WTC11 (cell line): Measurements from ENCODE around the gene FLT1. TPM values are rescaled to one million over a fixed set of nuclear protein-coding genes. Genes with fewer than 3 reads are reported as not detected.

Experiments used
- ATAC-seq: fragments of 200-7000 bp; cut with Tn5 transposase; 2 replicates; pipeline ENCODE4 v1.10.0; 2021; ENCODE audit warnings: mild to moderate bottlenecking, moderate library complexity
- CTCF ChIA-PET: fragments of 300-600 bp; sonication (Branson Sonifier 250); formaldehyde crosslinking; loops from one replicate; lab custom pipeline; 2021; ENCODE audit warnings: antibody characterized with exemption; lab: Charles Lee
- POLR2A ChIA-PET: fragments of 350-600 bp; sonication (Branson Sonifier 250); formaldehyde crosslinking; loops from one replicate; lab custom pipeline; 2021; ENCODE audit warnings: antibody characterized with exemption; lab: Charles Lee
- DNase-seq: peaks from one replicate; pipeline ENCODE4 v3.0.0; 2021; ENCODE audit warnings: low spot score
- H3K27ac Mint-ChIP-seq: 2 replicates; pipeline ENCODE4 v1.8.0; 2021; ENCODE audit warnings: mixed read lengths
- H3K27me3 Mint-ChIP-seq: 2 replicates; pipeline ENCODE4 v1.8.0; 2021; ENCODE audit warnings: low read depth, mild to moderate bottlenecking, moderate library complexity, mixed read lengths
- H3K36me3 Mint-ChIP-seq: 2 replicates; pipeline ENCODE4 v1.8.0; 2021; ENCODE audit warnings: mixed read lengths
- H3K4me1 Mint-ChIP-seq: 2 replicates; pipeline ENCODE4 v1.8.0; 2022; ENCODE audit warnings: mixed read lengths
- H3K4me3 Mint-ChIP-seq: 2 replicates; pipeline ENCODE4 v1.8.0; 2021; ENCODE audit warnings: mild to moderate bottlenecking, moderate library complexity, mixed read lengths
- H3K9me3 Mint-ChIP-seq: 2 replicates; pipeline ENCODE4 v1.8.0; 2021; ENCODE audit warnings: mixed read lengths
- FOXJ3 ChIP-seq: sonication (generic); formaldehyde crosslinking; IDR thresholded peaks from 2 replicates; pipeline ENCODE4 v1.9.0; 2021; ENCODE audit warnings: missing genetic modification reagents, mild to moderate bottlenecking, borderline replicate concordance
- KAT7 ChIP-seq: sonication (generic); formaldehyde crosslinking; IDR thresholded peaks from 2 replicates; pipeline ENCODE4 v1.8.1; 2023; ENCODE audit warnings: missing genetic modification reagents, mild to moderate bottlenecking, borderline replicate concordance
- NR1H2 ChIP-seq: sonication (generic); formaldehyde crosslinking; IDR thresholded peaks from 2 replicates; pipeline ENCODE4 v1.9.0; 2021; ENCODE audit warnings: mild to moderate bottlenecking, moderate library complexity, missing genetic modification reagents
- NR3C1 ChIP-seq: sonication (generic); formaldehyde crosslinking; conservative IDR thresholded peaks from 2 replicates; pipeline ENCODE4 v1.8.1; 2023; ENCODE audit warnings: low read depth, mild to moderate bottlenecking, missing genetic modification reagents
- PRRX2 ChIP-seq: fragments of 250-450 bp; sonication (Bioruptor Pico); IDR thresholded peaks from 2 replicates; pipeline ENCODE4 v1.8.0; 2021; ENCODE audit warnings: mild to moderate bottlenecking
- RELA ChIP-seq: sonication (generic); formaldehyde crosslinking; IDR thresholded peaks from 2 replicates; pipeline ENCODE4 v1.8.1; 2022; ENCODE audit warnings: missing genetic modification reagents, mild to moderate bottlenecking, borderline replicate concordance
- ZNF219 ChIP-seq: sonication (generic); formaldehyde crosslinking; IDR thresholded peaks from 2 replicates; pipeline ENCODE4 v1.8.0; 2023; ENCODE audit warnings: missing genetic modification reagents, mild to moderate bottlenecking, borderline replicate concordance
- total RNA-seq: library from RNA; stranded (reverse); gene quantifications from 3 replicates; pipeline ENCODE4 v1.2.3, GENCODE V29; 2021
- TF ChIP-seq, protein P1 (sequence below): fragments of 200-600 bp; IDR thresholded peaks from 2 replicates; pipeline ENCODE4 v1.8.0; 2022; ENCODE audit warnings: antibody characterized with exemption
- TF ChIP-seq, protein P2 (sequence below): sonication (generic); formaldehyde crosslinking; IDR thresholded peaks from 2 replicates; pipeline ENCODE4 v1.8.1; 2022; ENCODE audit warnings: mild to moderate bottlenecking, moderate library complexity, missing genetic modification reagents
- TF ChIP-seq, protein P3 (sequence below): sonication (generic); formaldehyde crosslinking; IDR thresholded peaks from 2 replicates; pipeline ENCODE4 v1.8.0; 2022; ENCODE audit warnings: mild to moderate bottlenecking, missing genetic modification reagents
- TF ChIP-seq, protein P4 (sequence below): sonication (generic); formaldehyde crosslinking; IDR thresholded peaks from 2 replicates; pipeline ENCODE4 v1.8.0; 2023; ENCODE audit warnings: missing genetic modification reagents
- TF ChIP-seq, protein P5 (sequence below): sonication (generic); formaldehyde crosslinking; conservative IDR thresholded peaks from 2 replicates; pipeline ENCODE4 v1.8.1; 2023; ENCODE audit warnings: mild to moderate bottlenecking, low read depth, missing genetic modification reagents, moderate library complexity
- TF ChIP-seq, protein P6 (sequence below): sonication (generic); formaldehyde crosslinking; IDR thresholded peaks from 2 replicates; pipeline ENCODE4 v1.8.0; 2022; ENCODE audit warnings: mild to moderate bottlenecking, missing genetic modification reagents
- TF ChIP-seq, protein P7 (sequence below): fragments of 250-450 bp; sonication (Bioruptor Pico); conservative IDR thresholded peaks from 2 replicates; pipeline ENCODE4 v1.9.0; 2021; ENCODE audit warnings: mild to moderate bottlenecking
- TF ChIP-seq, protein P8 (sequence below): sonication (generic); formaldehyde crosslinking; IDR thresholded peaks from 2 replicates; pipeline ENCODE4 v1.8.1; 2023; ENCODE audit warnings: mild to moderate bottlenecking, missing genetic modification reagents, borderline replicate concordance
- TF ChIP-seq, protein P9 (sequence below): sonication (generic); formaldehyde crosslinking; IDR thresholded peaks from 2 replicates; pipeline ENCODE4 v1.8.1; 2023; ENCODE audit warnings: mild to moderate bottlenecking, missing genetic modification reagents, moderate library complexity
- TF ChIP-seq, protein P10 (sequence below): sonication (generic); formaldehyde crosslinking; IDR thresholded peaks from 2 replicates; pipeline ENCODE4 v1.8.0; 2022; ENCODE audit warnings: missing genetic modification reagents

FLT1 gene
- total RNA-seq, 1 experiment from 2014 or later, result 66.3 TPM

DNA sequence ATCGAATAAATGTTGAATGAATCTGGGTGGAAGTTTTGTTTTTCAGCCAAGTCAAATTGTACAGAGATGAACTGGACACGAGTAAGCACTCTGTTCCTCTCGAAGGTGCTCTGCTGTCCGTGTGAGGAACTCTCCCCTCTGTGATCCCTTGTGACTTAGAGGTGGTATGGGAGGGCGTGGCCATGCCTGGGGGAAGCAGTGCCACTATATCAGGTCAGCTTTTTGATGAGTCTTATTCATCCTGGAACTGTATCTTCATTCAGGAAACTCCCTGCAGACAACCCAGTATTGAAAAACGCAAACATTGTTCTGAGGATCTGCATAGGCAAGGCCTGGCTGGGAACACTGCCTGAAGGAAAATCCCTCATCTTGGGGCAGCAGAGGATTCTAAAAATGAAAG lies 45.7 kb upstream of the FLT1 start:
- TF ChIP-seq, protein P1, sequence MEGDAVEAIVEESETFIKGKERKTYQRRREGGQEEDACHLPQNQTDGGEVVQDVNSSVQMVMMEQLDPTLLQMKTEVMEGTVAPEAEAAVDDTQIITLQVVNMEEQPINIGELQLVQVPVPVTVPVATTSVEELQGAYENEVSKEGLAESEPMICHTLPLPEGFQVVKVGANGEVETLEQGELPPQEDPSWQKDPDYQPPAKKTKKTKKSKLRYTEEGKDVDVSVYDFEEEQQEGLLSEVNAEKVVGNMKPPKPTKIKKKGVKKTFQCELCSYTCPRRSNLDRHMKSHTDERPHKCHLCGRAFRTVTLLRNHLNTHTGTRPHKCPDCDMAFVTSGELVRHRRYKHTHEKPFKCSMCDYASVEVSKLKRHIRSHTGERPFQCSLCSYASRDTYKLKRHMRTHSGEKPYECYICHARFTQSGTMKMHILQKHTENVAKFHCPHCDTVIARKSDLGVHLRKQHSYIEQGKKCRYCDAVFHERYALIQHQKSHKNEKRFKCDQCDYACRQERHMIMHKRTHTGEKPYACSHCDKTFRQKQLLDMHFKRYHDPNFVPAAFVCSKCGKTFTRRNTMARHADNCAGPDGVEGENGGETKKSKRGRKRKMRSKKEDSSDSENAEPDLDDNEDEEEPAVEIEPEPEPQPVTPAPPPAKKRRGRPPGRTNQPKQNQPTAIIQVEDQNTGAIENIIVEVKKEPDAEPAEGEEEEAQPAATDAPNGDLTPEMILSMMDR, result no peak
- no peak for TF ChIP-seq KAT7 (CRISPR knock-in tag)
- TF ChIP-seq, protein P2, sequence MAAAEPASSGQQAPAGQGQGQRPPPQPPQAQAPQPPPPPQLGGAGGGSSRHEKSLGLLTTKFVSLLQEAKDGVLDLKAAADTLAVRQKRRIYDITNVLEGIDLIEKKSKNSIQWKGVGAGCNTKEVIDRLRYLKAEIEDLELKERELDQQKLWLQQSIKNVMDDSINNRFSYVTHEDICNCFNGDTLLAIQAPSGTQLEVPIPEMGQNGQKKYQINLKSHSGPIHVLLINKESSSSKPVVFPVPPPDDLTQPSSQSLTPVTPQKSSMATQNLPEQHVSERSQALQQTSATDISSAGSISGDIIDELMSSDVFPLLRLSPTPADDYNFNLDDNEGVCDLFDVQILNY (CRISPR knock-in tag), result no peak
- no peak for TF ChIP-seq FOXJ3 (CRISPR knock-in tag)
- TF ChIP-seq, protein P3, sequence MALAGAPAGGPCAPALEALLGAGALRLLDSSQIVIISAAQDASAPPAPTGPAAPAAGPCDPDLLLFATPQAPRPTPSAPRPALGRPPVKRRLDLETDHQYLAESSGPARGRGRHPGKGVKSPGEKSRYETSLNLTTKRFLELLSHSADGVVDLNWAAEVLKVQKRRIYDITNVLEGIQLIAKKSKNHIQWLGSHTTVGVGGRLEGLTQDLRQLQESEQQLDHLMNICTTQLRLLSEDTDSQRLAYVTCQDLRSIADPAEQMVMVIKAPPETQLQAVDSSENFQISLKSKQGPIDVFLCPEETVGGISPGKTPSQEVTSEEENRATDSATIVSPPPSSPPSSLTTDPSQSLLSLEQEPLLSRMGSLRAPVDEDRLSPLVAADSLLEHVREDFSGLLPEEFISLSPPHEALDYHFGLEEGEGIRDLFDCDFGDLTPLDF (CRISPR knock-in tag), result no peak
- TF ChIP-seq, protein P4, sequence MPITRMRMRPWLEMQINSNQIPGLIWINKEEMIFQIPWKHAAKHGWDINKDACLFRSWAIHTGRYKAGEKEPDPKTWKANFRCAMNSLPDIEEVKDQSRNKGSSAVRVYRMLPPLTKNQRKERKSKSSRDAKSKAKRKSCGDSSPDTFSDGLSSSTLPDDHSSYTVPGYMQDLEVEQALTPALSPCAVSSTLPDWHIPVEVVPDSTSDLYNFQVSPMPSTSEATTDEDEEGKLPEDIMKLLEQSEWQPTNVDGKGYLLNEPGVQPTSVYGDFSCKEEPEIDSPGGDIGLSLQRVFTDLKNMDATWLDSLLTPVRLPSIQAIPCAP (CRISPR knock-in tag), result no peak
- TF ChIP-seq, protein P5, sequence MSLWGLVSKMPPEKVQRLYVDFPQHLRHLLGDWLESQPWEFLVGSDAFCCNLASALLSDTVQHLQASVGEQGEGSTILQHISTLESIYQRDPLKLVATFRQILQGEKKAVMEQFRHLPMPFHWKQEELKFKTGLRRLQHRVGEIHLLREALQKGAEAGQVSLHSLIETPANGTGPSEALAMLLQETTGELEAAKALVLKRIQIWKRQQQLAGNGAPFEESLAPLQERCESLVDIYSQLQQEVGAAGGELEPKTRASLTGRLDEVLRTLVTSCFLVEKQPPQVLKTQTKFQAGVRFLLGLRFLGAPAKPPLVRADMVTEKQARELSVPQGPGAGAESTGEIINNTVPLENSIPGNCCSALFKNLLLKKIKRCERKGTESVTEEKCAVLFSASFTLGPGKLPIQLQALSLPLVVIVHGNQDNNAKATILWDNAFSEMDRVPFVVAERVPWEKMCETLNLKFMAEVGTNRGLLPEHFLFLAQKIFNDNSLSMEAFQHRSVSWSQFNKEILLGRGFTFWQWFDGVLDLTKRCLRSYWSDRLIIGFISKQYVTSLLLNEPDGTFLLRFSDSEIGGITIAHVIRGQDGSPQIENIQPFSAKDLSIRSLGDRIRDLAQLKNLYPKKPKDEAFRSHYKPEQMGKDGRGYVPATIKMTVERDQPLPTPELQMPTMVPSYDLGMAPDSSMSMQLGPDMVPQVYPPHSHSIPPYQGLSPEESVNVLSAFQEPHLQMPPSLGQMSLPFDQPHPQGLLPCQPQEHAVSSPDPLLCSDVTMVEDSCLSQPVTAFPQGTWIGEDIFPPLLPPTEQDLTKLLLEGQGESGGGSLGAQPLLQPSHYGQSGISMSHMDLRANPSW (CRISPR knock-in tag), result no peak
- no peak for TF ChIP-seq ZNF219 (CRISPR knock-in tag)
- TF ChIP-seq, protein P6, sequence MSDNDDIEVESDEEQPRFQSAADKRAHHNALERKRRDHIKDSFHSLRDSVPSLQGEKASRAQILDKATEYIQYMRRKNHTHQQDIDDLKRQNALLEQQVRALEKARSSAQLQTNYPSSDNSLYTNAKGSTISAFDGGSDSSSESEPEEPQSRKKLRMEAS (CRISPR knock-in tag), result no peak
- TF ChIP-seq NR3C1 (CRISPR knock-in tag), result no peak
- no peak for TF ChIP-seq RELA (CRISPR knock-in tag)
- TF ChIP-seq, protein P7, sequence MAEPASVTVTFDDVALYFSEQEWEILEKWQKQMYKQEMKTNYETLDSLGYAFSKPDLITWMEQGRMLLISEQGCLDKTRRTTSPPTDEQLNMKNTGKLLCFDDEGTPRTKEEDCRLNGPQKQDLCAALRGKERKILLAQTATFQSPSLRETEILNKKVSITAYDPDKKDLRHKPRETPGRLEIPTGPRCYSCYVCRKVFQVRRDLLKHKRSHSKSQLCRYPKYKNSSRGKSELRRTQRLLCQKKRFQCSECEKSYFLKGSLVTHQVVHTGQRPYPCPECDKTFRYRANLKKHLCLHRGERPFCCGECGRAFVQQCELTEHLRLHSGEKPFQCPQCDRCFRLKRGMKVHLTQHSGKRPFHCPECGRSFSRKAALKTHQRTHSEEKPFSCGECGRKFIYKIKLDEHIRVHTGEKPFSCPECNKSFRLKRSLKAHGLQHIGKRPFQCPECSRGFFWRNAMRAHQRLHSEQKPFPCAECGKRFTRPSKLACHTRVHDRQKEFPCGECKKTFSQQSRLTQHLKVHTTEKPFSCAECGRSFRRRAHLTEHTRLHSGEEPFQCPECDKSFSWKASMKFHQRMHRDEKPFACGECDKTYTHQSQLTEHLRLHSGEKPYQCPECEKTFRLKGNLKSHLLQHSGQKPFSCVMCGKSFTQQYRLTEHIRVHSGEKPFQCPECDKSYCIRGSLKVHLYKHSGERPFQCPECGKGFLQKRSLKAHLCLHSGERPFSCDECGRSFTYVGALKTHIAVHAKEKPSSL (CRISPR knock-in tag), result no peak
- TF ChIP-seq, protein P8, sequence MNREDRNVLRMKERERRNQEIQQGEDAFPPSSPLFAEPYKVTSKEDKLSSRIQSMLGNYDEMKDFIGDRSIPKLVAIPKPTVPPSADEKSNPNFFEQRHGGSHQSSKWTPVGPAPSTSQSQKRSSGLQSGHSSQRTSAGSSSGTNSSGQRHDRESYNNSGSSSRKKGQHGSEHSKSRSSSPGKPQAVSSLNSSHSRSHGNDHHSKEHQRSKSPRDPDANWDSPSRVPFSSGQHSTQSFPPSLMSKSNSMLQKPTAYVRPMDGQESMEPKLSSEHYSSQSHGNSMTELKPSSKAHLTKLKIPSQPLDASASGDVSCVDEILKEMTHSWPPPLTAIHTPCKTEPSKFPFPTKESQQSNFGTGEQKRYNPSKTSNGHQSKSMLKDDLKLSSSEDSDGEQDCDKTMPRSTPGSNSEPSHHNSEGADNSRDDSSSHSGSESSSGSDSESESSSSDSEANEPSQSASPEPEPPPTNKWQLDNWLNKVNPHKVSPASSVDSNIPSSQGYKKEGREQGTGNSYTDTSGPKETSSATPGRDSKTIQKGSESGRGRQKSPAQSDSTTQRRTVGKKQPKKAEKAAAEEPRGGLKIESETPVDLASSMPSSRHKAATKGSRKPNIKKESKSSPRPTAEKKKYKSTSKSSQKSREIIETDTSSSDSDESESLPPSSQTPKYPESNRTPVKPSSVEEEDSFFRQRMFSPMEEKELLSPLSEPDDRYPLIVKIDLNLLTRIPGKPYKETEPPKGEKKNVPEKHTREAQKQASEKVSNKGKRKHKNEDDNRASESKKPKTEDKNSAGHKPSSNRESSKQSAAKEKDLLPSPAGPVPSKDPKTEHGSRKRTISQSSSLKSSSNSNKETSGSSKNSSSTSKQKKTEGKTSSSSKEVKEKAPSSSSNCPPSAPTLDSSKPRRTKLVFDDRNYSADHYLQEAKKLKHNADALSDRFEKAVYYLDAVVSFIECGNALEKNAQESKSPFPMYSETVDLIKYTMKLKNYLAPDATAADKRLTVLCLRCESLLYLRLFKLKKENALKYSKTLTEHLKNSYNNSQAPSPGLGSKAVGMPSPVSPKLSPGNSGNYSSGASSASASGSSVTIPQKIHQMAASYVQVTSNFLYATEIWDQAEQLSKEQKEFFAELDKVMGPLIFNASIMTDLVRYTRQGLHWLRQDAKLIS, result no peak
- no peak for TF ChIP-seq NR1H2 (CRISPR knock-in tag)
- no peak for TF ChIP-seq PRRX2 (CRISPR knock-in tag)
- TF ChIP-seq, protein P9, sequence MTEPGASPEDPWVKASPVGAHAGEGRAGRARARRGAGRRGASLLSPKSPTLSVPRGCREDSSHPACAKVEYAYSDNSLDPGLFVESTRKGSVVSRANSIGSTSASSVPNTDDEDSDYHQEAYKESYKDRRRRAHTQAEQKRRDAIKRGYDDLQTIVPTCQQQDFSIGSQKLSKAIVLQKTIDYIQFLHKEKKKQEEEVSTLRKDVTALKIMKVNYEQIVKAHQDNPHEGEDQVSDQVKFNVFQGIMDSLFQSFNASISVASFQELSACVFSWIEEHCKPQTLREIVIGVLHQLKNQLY (CRISPR knock-in tag), result no peak
- TF ChIP-seq, protein P10, sequence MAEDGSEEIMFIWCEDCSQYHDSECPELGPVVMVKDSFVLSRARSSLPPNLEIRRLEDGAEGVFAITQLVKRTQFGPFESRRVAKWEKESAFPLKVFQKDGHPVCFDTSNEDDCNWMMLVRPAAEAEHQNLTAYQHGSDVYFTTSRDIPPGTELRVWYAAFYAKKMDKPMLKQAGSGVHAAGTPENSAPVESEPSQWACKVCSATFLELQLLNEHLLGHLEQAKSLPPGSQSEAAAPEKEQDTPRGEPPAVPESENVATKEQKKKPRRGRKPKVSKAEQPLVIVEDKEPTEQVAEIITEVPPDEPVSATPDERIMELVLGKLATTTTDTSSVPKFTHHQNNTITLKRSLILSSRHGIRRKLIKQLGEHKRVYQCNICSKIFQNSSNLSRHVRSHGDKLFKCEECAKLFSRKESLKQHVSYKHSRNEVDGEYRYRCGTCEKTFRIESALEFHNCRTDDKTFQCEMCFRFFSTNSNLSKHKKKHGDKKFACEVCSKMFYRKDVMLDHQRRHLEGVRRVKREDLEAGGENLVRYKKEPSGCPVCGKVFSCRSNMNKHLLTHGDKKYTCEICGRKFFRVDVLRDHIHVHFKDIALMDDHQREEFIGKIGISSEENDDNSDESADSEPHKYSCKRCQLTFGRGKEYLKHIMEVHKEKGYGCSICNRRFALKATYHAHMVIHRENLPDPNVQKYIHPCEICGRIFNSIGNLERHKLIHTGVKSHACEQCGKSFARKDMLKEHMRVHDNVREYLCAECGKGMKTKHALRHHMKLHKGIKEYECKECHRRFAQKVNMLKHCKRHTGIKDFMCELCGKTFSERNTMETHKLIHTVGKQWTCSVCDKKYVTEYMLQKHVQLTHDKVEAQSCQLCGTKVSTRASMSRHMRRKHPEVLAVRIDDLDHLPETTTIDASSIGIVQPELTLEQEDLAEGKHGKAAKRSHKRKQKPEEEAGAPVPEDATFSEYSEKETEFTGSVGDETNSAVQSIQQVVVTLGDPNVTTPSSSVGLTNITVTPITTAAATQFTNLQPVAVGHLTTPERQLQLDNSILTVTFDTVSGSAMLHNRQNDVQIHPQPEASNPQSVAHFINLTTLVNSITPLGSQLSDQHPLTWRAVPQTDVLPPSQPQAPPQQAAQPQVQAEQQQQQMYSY, result no peak
- Mint-ChIP-seq H3K27ac (no peak overlapping the region), H3K4me1 (peaks cover 16% of the 10 kb centered on the region), H3K9me3 (peaks cover 31% of the 10 kb centered on the region), H3K27me3 (peaks cover 7% of the 10 kb centered on the region; the same call in 1 of the 2 replicates), H3K36me3 (peaks cover 9% of the 10 kb centered on the region; the same call in 1 of the 2 replicates), H3K4me3 (no peak overlapping the region)
- DNase-seq (no peak), ATAC-seq (peak; percentile 72)
- ChIA-PET CTCF (no interaction called here), POLR2A (no interaction called here)
